HEK293T (cell line): ENCODE measurements around the gene JPT2.

Source experiments
- CTCF ChIA-PET: fragments of 350-600 bp; formaldehyde crosslinking; extraction: SDS; loops from one replicate; lab custom pipeline; 2021; ENCODE audit warnings: antibody characterized with exemption, inconsistent platforms; lab: Yijun Ruan, JAX
- POLR2A ChIA-PET: fragments of 350-600 bp; formaldehyde crosslinking; extraction: SDS; loops from one replicate; lab custom pipeline; 2020; ENCODE audit warnings: antibody characterized with exemption, inconsistent platforms; lab: Yijun Ruan, JAX
- DNase-seq: peaks from one replicate; pipeline ENCODE4 v3.0.0; 2012; ENCODE audit warnings: mixed read lengths; ENCODE audit errors: extremely low spot score
- ARNT ChIP-seq: fragments of 450-650 bp; IDR thresholded peaks from 2 replicates; pipeline ENCODE4 v1.6.1; 2017; ENCODE audit warnings: mild to moderate bottlenecking
- BHLHE40 ChIP-seq: fragments of 450-650 bp; IDR thresholded peaks from 2 replicates; pipeline ENCODE4 v1.6.1; 2016; ENCODE audit warnings: mild to moderate bottlenecking, moderate library complexity, borderline replicate concordance
- CTBP1 ChIP-seq: fragments of 450-650 bp; IDR thresholded peaks from 2 replicates; pipeline ENCODE4 v1.6.1; 2016; ENCODE audit warnings: borderline replicate concordance
- ELF4 ChIP-seq: fragments of 450-650 bp; IDR thresholded peaks from 2 replicates; pipeline ENCODE4 v1.6.1; 2017; ENCODE audit warnings: antibody characterized with exemption
- FOXA1 ChIP-seq: fragments of 450-650 bp; IDR thresholded peaks from 2 replicates; pipeline ENCODE4 v1.6.1; 2016; ENCODE audit warnings: mild to moderate bottlenecking
- FOXK2 ChIP-seq: fragments of 450-650 bp; IDR thresholded peaks from 2 replicates; pipeline ENCODE4 v1.6.1; 2016; ENCODE audit warnings: mild to moderate bottlenecking
- FOXM1 ChIP-seq: fragments of 450-650 bp; IDR thresholded peaks from 2 replicates; pipeline ENCODE4 v1.6.1; 2017; ENCODE audit warnings: mild to moderate bottlenecking, borderline replicate concordance
- HDGF ChIP-seq: fragments of 450-650 bp; IDR thresholded peaks from 2 replicates; pipeline ENCODE4 v1.6.1; 2017; ENCODE audit warnings: antibody characterized with exemption, borderline replicate concordance
- L3MBTL2 ChIP-seq: fragments of 450-650 bp; conservative IDR thresholded peaks from 2 replicates; pipeline ENCODE4 v1.6.1; 2016; ENCODE audit warnings: mild to moderate bottlenecking
- LEF1 ChIP-seq: fragments of 450-650 bp; IDR thresholded peaks from 2 replicates; pipeline ENCODE4 v1.6.1; 2017; ENCODE audit warnings: mild to moderate bottlenecking, borderline replicate concordance
- NFRKB ChIP-seq: fragments of 450-650 bp; IDR thresholded peaks from 2 replicates; pipeline ENCODE4 v1.6.1; 2016; ENCODE audit warnings: mild to moderate bottlenecking, moderate library complexity
- SP1 ChIP-seq: fragments of 450-650 bp; IDR thresholded peaks from 2 replicates; pipeline ENCODE4 v1.6.1; 2017
- SUZ12 ChIP-seq: fragments of 450-650 bp; IDR thresholded peaks from 2 replicates; pipeline ENCODE4 v1.6.1; 2016; ENCODE audit warnings: mild to moderate bottlenecking
- TARDBP ChIP-seq: fragments of 450-650 bp; IDR thresholded peaks from 2 replicates; pipeline ENCODE4 v1.6.1; 2016
- ZNF384 ChIP-seq: fragments of 450-650 bp; IDR thresholded peaks from 2 replicates; pipeline ENCODE4 v1.6.1; 2016
- TF ChIP-seq, protein P1 (sequence below): fragments of 450-650 bp; IDR thresholded peaks from 2 replicates; pipeline ENCODE4 v1.6.1; 2016

JPT2 gene

GRCh38 chr16:1676661-1677060 lies 1.4 kb upstream of the JPT2 start:
- TF ChIP-seq FOXA1, result no peak
- no peak for TF ChIP-seq NFRKB
- TF ChIP-seq LEF1, result no peak
- TF ChIP-seq FOXK2, result no peak
- TF ChIP-seq, protein P1, sequence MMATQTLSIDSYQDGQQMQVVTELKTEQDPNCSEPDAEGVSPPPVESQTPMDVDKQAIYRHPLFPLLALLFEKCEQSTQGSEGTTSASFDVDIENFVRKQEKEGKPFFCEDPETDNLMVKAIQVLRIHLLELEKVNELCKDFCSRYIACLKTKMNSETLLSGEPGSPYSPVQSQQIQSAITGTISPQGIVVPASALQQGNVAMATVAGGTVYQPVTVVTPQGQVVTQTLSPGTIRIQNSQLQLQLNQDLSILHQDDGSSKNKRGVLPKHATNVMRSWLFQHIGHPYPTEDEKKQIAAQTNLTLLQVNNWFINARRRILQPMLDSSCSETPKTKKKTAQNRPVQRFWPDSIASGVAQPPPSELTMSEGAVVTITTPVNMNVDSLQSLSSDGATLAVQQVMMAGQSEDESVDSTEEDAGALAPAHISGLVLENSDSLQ, result no peak
- no peak for TF ChIP-seq TARDBP
- no peak for TF ChIP-seq ZNF384
- no peak for TF ChIP-seq ARNT
- TF ChIP-seq CTBP1, result no peak
- no peak for TF ChIP-seq ELF4
- TF ChIP-seq BHLHE40, result no peak
- TF ChIP-seq L3MBTL2, result no peak
- ChIA-PET POLR2A (interaction anchor here (1.4 to 2.7 kb wide), 2 partner anchors 9 to 29 kb away, joined by 4 to 14 read pairs; partner anchors contain the start of gene MAPK8IP3), CTCF (no interaction called here)
- DNase-seq, result no peak

DNA sequence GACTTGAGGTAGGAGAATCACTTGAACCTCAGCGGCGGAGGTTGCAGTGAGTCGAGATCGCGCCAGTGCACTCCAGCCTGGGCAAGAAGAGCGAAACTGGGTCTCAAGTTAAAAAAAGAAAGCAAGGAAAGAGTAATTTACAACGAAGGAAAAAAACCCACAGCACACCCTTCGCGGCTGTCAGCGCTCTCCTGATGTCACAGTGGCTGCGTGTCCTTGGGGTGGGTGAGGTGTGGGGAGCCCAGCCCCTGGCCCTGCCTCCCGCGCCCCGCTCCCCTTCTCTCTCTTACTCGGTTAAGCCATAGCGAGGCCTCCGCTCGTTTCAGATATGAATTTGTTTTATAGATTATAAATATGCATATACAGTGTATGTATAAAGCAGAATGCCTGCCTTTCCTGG lies 740 bp upstream of the JPT2 start:
- no peak for TF ChIP-seq SP1
- TF ChIP-seq FOXA1, result no peak
- TF ChIP-seq FOXK2, result no peak
- no peak for TF ChIP-seq TARDBP
- no peak for TF ChIP-seq FOXM1
- no peak for TF ChIP-seq HDGF
- no peak for TF ChIP-seq L3MBTL2
- TF ChIP-seq CTBP1, result no peak
- no peak for TF ChIP-seq SUZ12
- DNase-seq, result no peak
- ChIA-PET POLR2A (interaction anchor here (0.7 to 3.4 kb wide), 9 partner anchors 9 to 87 kb away, joined by 3 to 30 read pairs (median 4); partner anchors contain the start of gene MAPK8IP3), CTCF (interaction anchor here (1.2 kb wide), 1 partner anchor 29 kb away, joined by 6 read pairs; the partner anchor contains the start of gene MAPK8IP3)

DNA sequence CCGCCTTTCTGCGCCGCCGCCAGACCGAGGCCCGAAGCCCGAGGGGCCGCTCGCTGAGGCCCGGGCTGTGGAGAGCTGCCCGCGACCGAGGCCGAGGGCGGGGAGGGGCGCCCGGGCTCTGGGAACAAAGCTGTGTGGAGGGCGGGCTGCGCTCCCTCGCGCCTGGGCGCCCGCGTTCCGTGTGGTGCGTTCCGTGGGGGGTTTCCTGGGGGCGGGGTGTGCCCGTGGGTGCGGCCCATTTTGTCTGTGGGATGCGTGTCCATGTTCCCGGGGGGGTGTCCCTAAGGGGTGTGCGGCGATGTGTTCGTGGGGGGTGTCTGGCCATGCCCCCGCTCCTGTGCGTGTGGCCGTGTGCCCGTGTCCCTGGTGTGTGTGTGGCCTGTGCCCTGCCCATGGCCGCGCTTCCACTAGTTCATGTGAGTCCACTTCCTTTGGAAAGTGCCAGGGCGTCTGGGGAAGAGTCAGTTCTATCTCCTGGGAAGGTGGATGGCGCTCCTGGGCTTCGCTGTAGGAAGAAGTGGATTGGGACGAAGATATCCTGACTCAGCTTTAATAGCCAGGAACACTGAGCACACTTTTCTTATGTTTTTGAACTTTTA lies 520 bp downstream of the JPT2 start:
- peak; percentile 18 for DNase-seq
- POLR2A ChIA-PET, result interaction anchor here (0.7 to 3.4 kb wide), 8 partner anchors 12 to 86 kb away, joined by 3 to 30 read pairs (median 4); partner anchors contain the start of gene MAPK8IP3
- TF ChIP-seq FOXA1 (no peak), L3MBTL2 (no peak), TARDBP (no peak)
- CTCF ChIA-PET, result interaction anchor here (1.2 to 1.4 kb wide), 2 partner anchors 27 to 45 kb away, joined by 5 to 6 read pairs; partner anchors contain the start of gene MAPK8IP3

DNA sequence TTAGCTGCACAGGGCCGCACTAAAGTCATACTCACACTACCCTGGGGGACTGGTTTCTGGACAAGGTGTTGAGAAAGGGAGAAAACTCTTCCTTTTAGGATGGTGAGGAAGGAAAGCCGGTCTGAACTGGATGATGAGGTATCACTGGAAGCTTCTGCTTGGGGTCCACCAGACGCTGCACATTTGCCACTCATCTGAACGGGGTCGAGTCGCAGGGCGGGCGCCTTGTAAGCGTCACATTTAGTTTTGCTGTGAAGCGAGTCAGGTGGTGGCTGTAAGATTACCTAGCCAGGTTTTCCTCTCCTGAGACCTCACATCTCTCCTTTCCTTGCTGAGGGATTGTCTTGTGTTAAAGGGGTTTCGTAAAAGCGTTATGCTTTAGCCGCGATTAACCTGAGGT lies 2.3 kb downstream of the JPT2 start:
- DNase-seq, result no peak
- ChIA-PET CTCF (no interaction called here), POLR2A (interaction anchor here (0.6 to 3.4 kb wide), 2 partner anchors 26 to 70 kb away, joined by 3 to 30 read pairs; partner anchors contain the start of gene MAPK8IP3)
- TF ChIP-seq LEF1 (no peak), TARDBP (no peak), FOXM1 (no peak), ELF4 (no peak), FOXA1 (no peak), SUZ12 (no peak), HDGF (no peak), FOXK2 (no peak), BHLHE40 (no peak), ARNT (no peak), SP1 (no peak), NFRKB (no peak), ZNF384 (no peak), L3MBTL2 (no peak), CTBP1 (no peak)
- TF ChIP-seq, protein P1, result no peak

- ChIA-PET CTCF (no interaction called here), POLR2A (interaction anchor here (2.0 kb wide), 1 partner anchor 25 kb away, joined by 6 read pairs; the partner anchor contains the start of gene MAPK8IP3)
- DNase-seq, result no peak
- TF ChIP-seq LEF1, result no peak
Measured at GRCh38 chr16:1681032-1681431, 3.0 kb downstream of the JPT2 start.

- ChIA-PET POLR2A (interaction anchor here (1.0 kb wide), 1 partner anchor 18 kb away, joined by 3 read pairs; the partner anchor contains the start of gene MAPK8IP3), CTCF (no interaction called here)
Measured at GRCh38 chr16:1687427-1688316, 9.6 kb downstream of the JPT2 start.

More at GRCh38 chr16:1687427-1688316, 9.6 kb downstream of the JPT2 start:
- DNase-seq, result no peak
- no peak for TF ChIP-seq FOXA1
- TF ChIP-seq ARNT, result no peak
